Measurements from ENCODE around the gene VWDE.
"Not testable (repeated sequence)": the region's sequence is repeated elsewhere in the genome, so short reads cannot be mapped to it uniquely, and the experiment has no call there.

The VWDE gene

GRCh38 chr7:12403287-12404181, at the start of gene VWDE:
TSS of gene VWDE (minus strand) at chr7:12403865. CDS start at chr7:12403716, 149 bp downstream.
- no peak for DNase-seq

GRCh38 chr7:12453136-12453535, 49.5 kb upstream of the VWDE start:
- DNase-seq, result not testable (repeated sequence)

GRCh38 chr7:12450615-12451014, 47.0 kb upstream of the VWDE start:
- DNase-seq, result no peak

- DNase-seq, result no peak
Measured at GRCh38 chr7:12444785-12445184, 41.1 kb upstream of the VWDE start.

GRCh38 chr7:12440229-12440628, 36.6 kb upstream of the VWDE start:
- no peak for DNase-seq

GRCh38 chr7:12436896-12437535, 33.4 kb upstream of the VWDE start:
- no peak for DNase-seq

GRCh38 chr7:12436126-12436525, 32.5 kb upstream of the VWDE start:
- no peak for DNase-seq

- DNase-seq, result no peak
Measured at GRCh38 chr7:12434012-12434642, 30.5 kb upstream of the VWDE start.

- DNase-seq, result no peak
Measured at GRCh38 chr7:12431886-12432556, 28.4 kb upstream of the VWDE start.

- DNase-seq, result no peak
Measured at GRCh38 chr7:12425311-12425710, 21.6 kb upstream of the VWDE start.

- DNase-seq, result no peak
Measured at GRCh38 chr7:12423997-12424745, 20.5 kb upstream of the VWDE start.

- DNase-seq, result no peak
Measured at GRCh38 chr7:12423355-12423996, 19.8 kb upstream of the VWDE start.

GRCh38 chr7:12422554-12423320, 19.1 kb upstream of the VWDE start:
- no peak for DNase-seq

GRCh38 chr7:12418452-12418851, 14.8 kb upstream of the VWDE start:
- DNase-seq, result no peak

GRCh38 chr7:12415072-12415471, 11.4 kb upstream of the VWDE start:
- DNase-seq, result no peak

- no peak for DNase-seq
Measured at GRCh38 chr7:12412407-12412806, 8.7 kb upstream of the VWDE start.

GRCh38 chr7:12410523-12410922, 6.9 kb upstream of the VWDE start:
- DNase-seq, result no peak

GRCh38 chr7:12409097-12409711, 5.5 kb upstream of the VWDE start:
- no peak for DNase-seq

- DNase-seq, result not testable (repeated sequence)
Measured at GRCh38 chr7:12407652-12408051, 4.0 kb upstream of the VWDE start.

GRCh38 chr7:12402365-12402725, 1.3 kb downstream of the VWDE start:
- no peak for DNase-seq
